ENCODE data around the gene GAB2.

GAB2 gene

GRCh38 chr11:78289552-78290292 lies 127.9 kb downstream of the GAB2 start:
- Histone ChIP-seq H3K4me2 (ENCODE audit: insufficient read depth, low read length) (peak overlapping the region; percentile 35), H3K4me1 (ENCODE audit: insufficient read depth, low read length) (peaks cover 96% of the 10 kb centered on the region), H3K79me2 (ENCODE audit: insufficient read depth, low read length) (peaks cover 72% of the 10 kb centered on the region), H3K9ac (ENCODE audit: low read depth, low read length) (peak overlapping the region; percentile 64), H4K20me1 (ENCODE audit: insufficient read depth, low read length) (no peaks in the 10 kb centered on the region), H3K27me3 (ENCODE audit: insufficient read depth, low read length, poor library complexity) (no peaks in the 10 kb centered on the region), H3K4me3 (ENCODE audit: low read depth in 1 of 2, low read length in 2 of 2) (peak overlapping the region in 1 of 2 experiments; percentile 18; a peak in 1 of 4 replicates), H3K36me3 (ENCODE audit: insufficient read depth, low read length) (0 out of 2 replicates have a peak, but pooled peaks cover 5% of the 10 kb centered on the region), H3K9me3 (ENCODE audit: insufficient read depth, low read length, severe bottlenecking) (no peaks in the 10 kb centered on the region), H2AFZ (ENCODE audit: low read depth, low read length) (no peak overlapping the region), H3K27ac (ENCODE audit: low read length) (peak overlapping the region; percentile 95)
- ATAC-seq (ENCODE audit: insufficient read depth, low read depth) (no peak), DNase-seq (no peak)
- TF ChIP-seq EZH2 (IDR thresholded peaks at IDR 0.05; ENCODE audit: borderline replicate concordance, low read depth, low read length, severe bottlenecking) (no peak), CTCF (IDR thresholded peaks at IDR 0.05; ENCODE audit: borderline replicate concordance, extremely low read depth, low read length, poor library complexity, severe bottlenecking) (no peak)

- no peak for TF ChIP-seq CTCF (IDR thresholded peaks at IDR 0.05; ENCODE audit: borderline replicate concordance, extremely low read depth, low read length, poor library complexity, severe bottlenecking)
- no peak for TF ChIP-seq EZH2 (IDR thresholded peaks at IDR 0.05; ENCODE audit: borderline replicate concordance, low read depth, low read length, severe bottlenecking)
- Histone ChIP-seq H3K9ac (ENCODE audit: low read depth, low read length) (peak overlapping the region; percentile 53), H3K27ac (ENCODE audit: low read length) (peak overlapping the region; percentile 95), H3K4me3 (ENCODE audit: low read depth in 1 of 2, low read length in 2 of 2) (no peak overlapping the region; a peak in 1 of 4 replicates), H3K79me2 (ENCODE audit: insufficient read depth, low read length) (peaks cover 99% of the 10 kb centered on the region), H2AFZ (ENCODE audit: low read depth, low read length) (no peak overlapping the region), H3K4me2 (ENCODE audit: insufficient read depth, low read length) (peak overlapping the region; percentile 13; the same call in 1 of the 2 replicates), H3K9me3 (ENCODE audit: insufficient read depth, low read length, severe bottlenecking) (no peaks in the 10 kb centered on the region), H3K36me3 (ENCODE audit: insufficient read depth, low read length) (peaks cover 28% of the 10 kb centered on the region), H3K4me1 (ENCODE audit: insufficient read depth, low read length) (peaks cover 86% of the 10 kb centered on the region), H4K20me1 (ENCODE audit: insufficient read depth, low read length) (no peaks in the 10 kb centered on the region), H3K27me3 (ENCODE audit: insufficient read depth, low read length, poor library complexity) (no peaks in the 10 kb centered on the region)
- no peak for ATAC-seq (ENCODE audit: insufficient read depth, low read depth)
- no peak for DNase-seq
Measured at GRCh38 chr11:78284260-78284659, 133.4 kb downstream of the GAB2 start.

- Histone ChIP-seq H3K4me3 (ENCODE audit: low read depth in 1 of 2, low read length in 2 of 2) (no peak overlapping the region), H3K4me1 (ENCODE audit: insufficient read depth, low read length) (peaks cover 74% of the 10 kb centered on the region), H3K27me3 (ENCODE audit: insufficient read depth, low read length, poor library complexity) (no peaks in the 10 kb centered on the region), H4K20me1 (ENCODE audit: insufficient read depth, low read length) (no peaks in the 10 kb centered on the region), H3K36me3 (ENCODE audit: insufficient read depth, low read length) (peaks cover 37% of the 10 kb centered on the region), H3K4me2 (ENCODE audit: insufficient read depth, low read length) (no peak overlapping the region), H3K79me2 (ENCODE audit: insufficient read depth, low read length) (peaks cover 97% of the 10 kb centered on the region), H3K27ac (ENCODE audit: low read length) (peak overlapping the region; percentile 95), H3K9me3 (ENCODE audit: insufficient read depth, low read length, severe bottlenecking) (no peaks in the 10 kb centered on the region), H3K9ac (ENCODE audit: low read depth, low read length) (no peak overlapping the region), H2AFZ (ENCODE audit: low read depth, low read length) (no peak overlapping the region)
- TF ChIP-seq EZH2 (IDR thresholded peaks at IDR 0.05; ENCODE audit: borderline replicate concordance, low read depth, low read length, severe bottlenecking) (no peak), CTCF (IDR thresholded peaks at IDR 0.05; ENCODE audit: borderline replicate concordance, extremely low read depth, low read length, poor library complexity, severe bottlenecking) (no peak)
- DNase-seq (no peak), ATAC-seq (ENCODE audit: insufficient read depth, low read depth) (no peak)
Measured at GRCh38 chr11:78282821-78283220, 134.8 kb downstream of the GAB2 start.

All from DND-41 (cell line).